ENCODE results near the gene CLEC3B. TPM values are rescaled to one million over a fixed set of nuclear protein-coding genes. Genes with fewer than 3 reads are reported as not detected.

The CLEC3B gene
- total RNA-seq, 1 donor: 12.9 TPM

Small RNA genes within 50 kb of the gene (small RNA-seq; reads per million reads assigned to genes)
- gene RNU5B-3P: not detected

Other genes with a start within 250 kb of the CLEC3B start
- gene TMEM42, start 164.4 kb upstream of the CLEC3B start, total RNA-seq: 27.5 TPM
- not detected for gene TGM4, start 151.7 kb upstream of the CLEC3B start, total RNA-seq
- gene ZDHHC3, start 50.1 kb upstream of the CLEC3B start, total RNA-seq: 71.1 TPM
- gene EXOSC7, start 50.1 kb upstream of the CLEC3B start, total RNA-seq: 24.2 TPM
- gene CDCP1, start 120.1 kb downstream of the CLEC3B start, total RNA-seq: 14.0 TPM
- under 0.01 TPM for gene TMEM158, start 200.0 kb downstream of the CLEC3B start, total RNA-seq